IMR-90 (cell line): Measurements from ENCODE around the gene LENEP. TPM values are rescaled to one million over a fixed set of nuclear protein-coding genes. Genes with fewer than 3 reads are reported as not detected.

Experiments used
- ATAC-seq: fragments of 200-7000 bp; cut with Tn5 transposase; 2 replicates; pipeline ENCODE4 v1.9.1; 2020; ENCODE audit warnings: low read depth, mild to moderate bottlenecking, moderate library complexity
- BruUV-seq: library from RNA; stranded (reverse); fragments of 400-500 nt; replicated peaks from 2 replicates; lab custom pipeline; 2021; lab: Mats Ljungman, UMichigan
- CTCF ChIA-PET: fragments of 300-600 bp; formaldehyde crosslinking; extraction: SDS; loops from one replicate; lab custom pipeline; 2021; ENCODE audit warnings: antibody characterized with exemption; lab: Yijun Ruan, JAX
- POLR2A ChIA-PET: fragments of 300-600 bp; sonication (Branson Sonifier 250); formaldehyde crosslinking; loops from one replicate; lab custom pipeline; 2022; ENCODE audit warnings: antibody characterized with exemption; ENCODE audit not compliant: unreplicated experiment; lab: Charles Lee
- DNase-seq: peaks from one replicate; pipeline ENCODE4 v3.0.0; 2013
- H2AFZ ChIP-seq: replicated peaks from 2 replicates; pipeline ENCODE3; 2013; ENCODE audit warnings: low read length, mild to moderate bottlenecking; ENCODE audit not compliant: poor library complexity
- H2AK5ac ChIP-seq: 2 replicates; pipeline ENCODE4 v1.6.1; 2013; ENCODE audit warnings: low read depth, low read length, inconsistent platforms
- H2AK9ac ChIP-seq: replicated peaks from 2 replicates; pipeline ENCODE3; 2013; ENCODE audit warnings: mild to moderate bottlenecking, low read depth, low read length, moderate library complexity; ENCODE audit not compliant: poor library complexity
- H2BK120ac ChIP-seq: 2 replicates; pipeline ENCODE4 v1.6.1; 2013; ENCODE audit warnings: low read depth, low read length, inconsistent platforms
- H2BK15ac ChIP-seq: 3 replicates; pipeline ENCODE4 v1.6.1; 2013; ENCODE audit warnings: low read depth, low read length, inconsistent platforms
- H2BK20ac ChIP-seq: 2 replicates; pipeline ENCODE4 v1.6.1; 2013; ENCODE audit warnings: low read depth, mild to moderate bottlenecking, inconsistent platforms, low read length, moderate library complexity
- H2BK5ac ChIP-seq: 2 replicates; pipeline ENCODE4 v1.6.1; 2013; ENCODE audit warnings: mild to moderate bottlenecking, low read depth, low read length, inconsistent platforms; ENCODE audit not compliant: poor library complexity, severe bottlenecking
- H3K14ac ChIP-seq: replicated peaks from 2 replicates; pipeline ENCODE4 v1.6.1; 2013; ENCODE audit warnings: low read depth, low read length, inconsistent platforms
- H3K18ac ChIP-seq: 2 replicates; pipeline ENCODE4 v1.6.1; 2013; ENCODE audit warnings: low read depth, low read length, control low read depth
- H3K23ac ChIP-seq: 2 replicates; pipeline ENCODE4 v1.6.1; 2013; ENCODE audit warnings: low read depth, low read length, inconsistent platforms
- H3K27ac ChIP-seq: 2 replicates; pipeline ENCODE4 v1.5.1; 2013; ENCODE audit warnings: mild to moderate bottlenecking, control low read depth, low read length; ENCODE audit not compliant: insufficient read depth
- H3K27me3 ChIP-seq: 2 replicates; pipeline ENCODE4 v1.6.1; 2013; ENCODE audit warnings: low read length; ENCODE audit not compliant: control insufficient read depth, insufficient read depth
- H3K36me3 ChIP-seq: 2 replicates; pipeline ENCODE4 v1.6.1; 2013; ENCODE audit warnings: low read length, mixed read lengths; ENCODE audit not compliant: control insufficient read depth, insufficient read depth
- H3K4ac ChIP-seq: 2 replicates; pipeline ENCODE4 v1.6.1; 2013; ENCODE audit warnings: low read depth, low read length, inconsistent platforms
- H3K4me1 ChIP-seq: 2 replicates; pipeline ENCODE4 v1.6.1; 2013; ENCODE audit warnings: low read length, mixed read lengths; ENCODE audit not compliant: control insufficient read depth, insufficient read depth
- H3K4me2 ChIP-seq: 2 replicates; pipeline ENCODE4 v1.6.1; 2013; ENCODE audit warnings: low read depth, mild to moderate bottlenecking, control low read depth, low read length, moderate library complexity
- H3K4me3 ChIP-seq: 2 replicates; pipeline ENCODE4 v1.5.1; 2013; ENCODE audit warnings: low read depth, mild to moderate bottlenecking, control low read depth, low read length, moderate library complexity; ENCODE audit not compliant: insufficient read depth
- H3K56ac ChIP-seq: 2 replicates; pipeline ENCODE4 v1.6.1; 2013; ENCODE audit warnings: low read length, inconsistent platforms; ENCODE audit not compliant: insufficient read depth; ENCODE audit errors: extremely low read depth
- H3K79me1 ChIP-seq, 2 experiments: 2 replicates each; pipeline ENCODE4 v1.6.1; 2013; ENCODE audit warnings: low read length in 2 of 2, inconsistent platforms in 1 of 2, low read depth in 1 of 2
- H3K9ac ChIP-seq: 2 replicates; pipeline ENCODE4 v1.6.1; 2013; ENCODE audit warnings: low read depth, low read length, control low read depth
- H3K9me1 ChIP-seq: 2 replicates; pipeline ENCODE4 v1.6.1; 2013; ENCODE audit warnings: low read length, inconsistent platforms; ENCODE audit not compliant: insufficient read depth
- H3K9me3 ChIP-seq: 2 replicates; pipeline ENCODE4 v1.6.1; 2013; ENCODE audit warnings: low read length; ENCODE audit not compliant: control insufficient read depth, insufficient read depth
- H4K20me1 ChIP-seq: 2 replicates; pipeline ENCODE4 v1.6.1; 2013; ENCODE audit warnings: low read length, inconsistent platforms; ENCODE audit not compliant: insufficient read depth
- H4K5ac ChIP-seq: 2 replicates; pipeline ENCODE4 v1.6.1; 2013; ENCODE audit warnings: mild to moderate bottlenecking, low read depth, low read length, control low read depth
- H4K8ac ChIP-seq, 2 experiments: 2 replicates each; pipeline ENCODE4 v1.6.1; 2013; ENCODE audit warnings: low read depth in 2 of 2, low read length in 2 of 2, control low read depth in 1 of 2, inconsistent platforms in 1 of 2
- H4K91ac ChIP-seq: 2 replicates; pipeline ENCODE4 v1.6.1; 2013; ENCODE audit warnings: low read depth, low read length, inconsistent platforms; ENCODE audit not compliant: insufficient read depth
- BHLHE40 ChIP-seq: fragments of 150-350 bp; IDR thresholded peaks from 2 replicates; pipeline ENCODE4 v1.6.1; 2016; ENCODE audit warnings: mild to moderate bottlenecking, low read depth, low read length
- CHD1 ChIP-seq: IDR thresholded peaks from 2 replicates; pipeline ENCODE4 v1.6.1; 2012; ENCODE audit warnings: low read depth, low read length, improper control_type of control experiment
- FOS ChIP-seq: fragments of 150-350 bp; IDR thresholded peaks from 2 replicates; pipeline ENCODE4 v1.6.1; 2016; ENCODE audit warnings: low read depth, low read length
- MAZ ChIP-seq: IDR thresholded peaks from 2 replicates; pipeline ENCODE4 v1.6.1; 2012; ENCODE audit warnings: low read depth, mild to moderate bottlenecking, low read length, improper control_type of control experiment, moderate library complexity, borderline replicate concordance
- MXI1 ChIP-seq: IDR thresholded peaks from 2 replicates; pipeline ENCODE4 v1.6.1; 2012; ENCODE audit warnings: low read depth, mild to moderate bottlenecking, low read length, moderate library complexity, borderline replicate concordance
- NFE2L2 ChIP-seq: fragments of 150-350 bp; IDR thresholded peaks from 2 replicates; pipeline ENCODE4 v1.6.1; 2016; ENCODE audit warnings: low read depth, mild to moderate bottlenecking, low read length
- POLR2A ChIP-seq: IDR thresholded peaks from 2 replicates; pipeline ENCODE4 v1.6.1; 2012; ENCODE audit warnings: mild to moderate bottlenecking, low read depth, low read length
- RCOR1 ChIP-seq: IDR thresholded peaks from 2 replicates; pipeline ENCODE4 v1.6.1; 2012; ENCODE audit warnings: mild to moderate bottlenecking, low read length, improper control_type of control experiment; ENCODE audit not compliant: insufficient replicate concordance
- RFX5 ChIP-seq: IDR thresholded peaks from 2 replicates; pipeline ENCODE4 v1.8.0; 2012; ENCODE audit warnings: low read depth, mild to moderate bottlenecking, low read length, moderate library complexity
- SMC3 ChIP-seq: fragments of 150-350 bp; IDR thresholded peaks from 2 replicates; pipeline ENCODE4 v1.6.1; 2016; ENCODE audit warnings: low read depth, mild to moderate bottlenecking, antibody characterized with exemption, low read length, moderate library complexity
- WGBS, 2 experiments: methylation state at CpG; one replicate each; pipeline versions ENCODE4 v1.1.5 to v1.1.7; 2013; ENCODE audit warnings: missing lambda C conversion rate in 2 of 2; ENCODE audit not compliant: insufficient read length in 1 of 2; ENCODE audit errors: extremely low coverage in 2 of 2; 5-methylcytosine and 5-hydroxymethylcytosine counted together
- dilution Hi-C: fragments of 300-500 bp; cut with HindIII; formaldehyde crosslinking; loops from one replicate; pipeline ENCODE4 v1.14.3; 2018; ENCODE audit warnings: low sequenced_read_pairs; ENCODE audit not compliant: unreplicated experiment
- in situ Hi-C: fragments of 300-500 bp; cut with MboI; formaldehyde crosslinking; loops from 3 replicates; pipeline ENCODE4 v1.14.3; 2019; ENCODE audit warnings: low sequenced_read_pairs, inconsistent platforms, mixed read lengths
- intact Hi-C: fragments of 100-400 bp; cut with micrococcal nuclease; formaldehyde crosslinking; loops from 2 replicates; pipeline ENCODE4 v1.10.0; 2022
- polyA plus RNA-seq, 3 experiments: library from polyadenylated mRNA; depleted of rRNA; stranded (reverse); fragments of >200 nt; gene quantifications; 2 replicates each; pipeline ENCODE4 v1.2.3, GENCODE V29; 2012; ENCODE audit warnings: low replicate concordance in 1 of 3
- total RNA-seq: library from RNA; depleted of rRNA; stranded (reverse); fragments of >200 nt; gene quantifications from 2 replicates; pipeline ENCODE4 v1.2.3, GENCODE V29; 2012
- TF ChIP-seq, protein P1 (sequence below): conservative IDR thresholded peaks from 2 replicates; pipeline ENCODE4 v1.5.1; 2012; ENCODE audit warnings: mild to moderate bottlenecking, low read depth, low read length, improper control_type of control experiment
- TF ChIP-seq, protein P2 (sequence below): fragments of 150-350 bp; IDR thresholded peaks from 2 replicates; pipeline ENCODE4 v1.6.1; 2016; ENCODE audit warnings: low read depth, mild to moderate bottlenecking, low read length, moderate library complexity, borderline replicate concordance
- TF ChIP-seq, protein P3 (sequence below): fragments of 150-350 bp; IDR thresholded peaks from 2 replicates; pipeline ENCODE4 v1.6.1; 2017; ENCODE audit warnings: mild to moderate bottlenecking, antibody characterized with exemption, low read length, low read depth

LENEP gene
- total and polyA plus RNA-seq, 2 of the 4 experiments (the other 2 are of a cell fraction) = not detected

DNA sequence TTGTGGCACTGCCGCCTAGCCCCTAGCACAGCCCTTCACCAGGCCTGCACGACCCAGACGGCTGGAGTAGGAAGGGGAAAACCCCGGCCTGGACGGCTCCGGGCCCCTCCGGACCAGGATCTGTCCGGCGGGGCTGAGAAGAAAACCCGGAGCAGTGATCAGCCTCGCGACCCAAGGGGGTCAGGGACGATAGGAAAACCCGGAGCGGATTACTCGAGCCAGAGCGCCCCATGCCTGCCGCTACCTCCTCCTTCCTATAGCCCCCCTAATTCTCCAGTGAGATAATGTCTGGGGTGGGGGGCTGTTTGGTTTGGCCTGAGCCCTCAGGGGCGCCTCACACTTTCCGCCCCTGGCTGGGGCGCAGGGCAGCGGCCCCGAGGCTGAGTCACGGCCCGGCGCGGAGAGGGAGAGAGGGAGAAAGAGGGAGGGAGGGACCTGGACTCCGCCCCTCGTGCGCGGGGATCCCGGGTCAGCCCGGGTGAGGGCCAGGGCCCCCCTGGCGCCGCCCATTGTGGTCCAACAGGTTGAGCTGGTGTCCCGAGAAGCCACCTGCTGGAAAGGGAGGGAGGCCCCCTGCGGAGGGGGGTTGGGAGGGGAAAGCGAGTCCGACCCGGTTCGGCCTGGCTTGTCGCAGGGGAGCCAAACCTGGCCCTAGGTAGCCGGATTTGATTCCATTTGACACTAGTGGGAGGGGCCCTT lies 7.5 kb downstream of the LENEP start:
- H3K4ac ChIP-seq = peak overlapping the region; percentile 93
- peaks cover 8% of the 10 kb centered on the region for H3K9me1 ChIP-seq
- peak; percentile 50 for ATAC-seq
- WGBS, 2 experiments = 0% methylated on average over 3 of the region's 43 CpGs; no CpG with 5 or more reads in 1 of the 2 experiments
- H2BK120ac ChIP-seq = peak overlapping the region; percentile 81
- peaks cover 14 to 50% of the 10 kb centered on the region in 2 experiments for H3K79me1 ChIP-seq
- intact Hi-C loops = loop anchor here (1.0 to 5.0 kb wide), 3 partner anchors 29 to 64 kb away; partner anchors contain the start of genes ADAM15 and PMVK
- H2AFZ ChIP-seq = peak overlapping the region; percentile 92
- H3K56ac ChIP-seq = peak overlapping the region; percentile 82
- peak; percentile 77 for DNase-seq
- dilution Hi-C loops = no loop called here
- peak overlapping the region; percentile 78 for H3K9ac ChIP-seq
- peak overlapping the region; percentile 88; the same call in 1 of the 2 replicates for H3K14ac ChIP-seq
- H4K8ac ChIP-seq = peak overlapping the region; percentile 11 to 91; a peak in 3 of 4 replicates
- no peak overlapping the region; the same call in 1 of the 2 replicates for H2BK20ac ChIP-seq
- H2AK9ac ChIP-seq = peak overlapping the region; percentile 99
- BruUV-seq = no TSS peak
- peak overlapping the region; percentile 75 for H3K4me3 ChIP-seq
- peak overlapping the region; percentile 80 for H4K91ac ChIP-seq
- H3K4me2 ChIP-seq = peak overlapping the region; percentile 94
- peak overlapping the region; percentile 97 for H2AK5ac ChIP-seq
- H4K5ac ChIP-seq = peak overlapping the region; percentile 46; the same call in 1 of the 2 replicates
- H2BK5ac ChIP-seq = peak overlapping the region; percentile 94
- H4K20me1 ChIP-seq = no peaks in the 10 kb centered on the region
- TF ChIP-seq MAZ = peak; percentile 83
- 0 out of 2 replicates have a peak, but pooled peaks have one; percentile 3 for TF ChIP-seq BHLHE40
- TF ChIP-seq, protein P1, sequence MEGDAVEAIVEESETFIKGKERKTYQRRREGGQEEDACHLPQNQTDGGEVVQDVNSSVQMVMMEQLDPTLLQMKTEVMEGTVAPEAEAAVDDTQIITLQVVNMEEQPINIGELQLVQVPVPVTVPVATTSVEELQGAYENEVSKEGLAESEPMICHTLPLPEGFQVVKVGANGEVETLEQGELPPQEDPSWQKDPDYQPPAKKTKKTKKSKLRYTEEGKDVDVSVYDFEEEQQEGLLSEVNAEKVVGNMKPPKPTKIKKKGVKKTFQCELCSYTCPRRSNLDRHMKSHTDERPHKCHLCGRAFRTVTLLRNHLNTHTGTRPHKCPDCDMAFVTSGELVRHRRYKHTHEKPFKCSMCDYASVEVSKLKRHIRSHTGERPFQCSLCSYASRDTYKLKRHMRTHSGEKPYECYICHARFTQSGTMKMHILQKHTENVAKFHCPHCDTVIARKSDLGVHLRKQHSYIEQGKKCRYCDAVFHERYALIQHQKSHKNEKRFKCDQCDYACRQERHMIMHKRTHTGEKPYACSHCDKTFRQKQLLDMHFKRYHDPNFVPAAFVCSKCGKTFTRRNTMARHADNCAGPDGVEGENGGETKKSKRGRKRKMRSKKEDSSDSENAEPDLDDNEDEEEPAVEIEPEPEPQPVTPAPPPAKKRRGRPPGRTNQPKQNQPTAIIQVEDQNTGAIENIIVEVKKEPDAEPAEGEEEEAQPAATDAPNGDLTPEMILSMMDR = peak; percentile 5; the same call in 1 of the 2 replicates
- TF ChIP-seq SMC3 = 0 out of 2 replicates have a peak, but pooled peaks have one; percentile 10
- TF ChIP-seq CHD1 = no peak
- TF ChIP-seq RFX5 = no peak; the same call in 1 of the 2 replicates
- TF ChIP-seq RCOR1 = no peak
- TF ChIP-seq FOS = peak; percentile 73
- no peak; the same call in 1 of the 2 replicates for TF ChIP-seq POLR2A
- TF ChIP-seq, protein P2, sequence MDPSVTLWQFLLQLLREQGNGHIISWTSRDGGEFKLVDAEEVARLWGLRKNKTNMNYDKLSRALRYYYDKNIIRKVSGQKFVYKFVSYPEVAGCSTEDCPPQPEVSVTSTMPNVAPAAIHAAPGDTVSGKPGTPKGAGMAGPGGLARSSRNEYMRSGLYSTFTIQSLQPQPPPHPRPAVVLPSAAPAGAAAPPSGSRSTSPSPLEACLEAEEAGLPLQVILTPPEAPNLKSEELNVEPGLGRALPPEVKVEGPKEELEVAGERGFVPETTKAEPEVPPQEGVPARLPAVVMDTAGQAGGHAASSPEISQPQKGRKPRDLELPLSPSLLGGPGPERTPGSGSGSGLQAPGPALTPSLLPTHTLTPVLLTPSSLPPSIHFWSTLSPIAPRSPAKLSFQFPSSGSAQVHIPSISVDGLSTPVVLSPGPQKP = no peak
- no peak for TF ChIP-seq MXI1
- no peak for TF ChIP-seq NFE2L2
- TF ChIP-seq, protein P3, sequence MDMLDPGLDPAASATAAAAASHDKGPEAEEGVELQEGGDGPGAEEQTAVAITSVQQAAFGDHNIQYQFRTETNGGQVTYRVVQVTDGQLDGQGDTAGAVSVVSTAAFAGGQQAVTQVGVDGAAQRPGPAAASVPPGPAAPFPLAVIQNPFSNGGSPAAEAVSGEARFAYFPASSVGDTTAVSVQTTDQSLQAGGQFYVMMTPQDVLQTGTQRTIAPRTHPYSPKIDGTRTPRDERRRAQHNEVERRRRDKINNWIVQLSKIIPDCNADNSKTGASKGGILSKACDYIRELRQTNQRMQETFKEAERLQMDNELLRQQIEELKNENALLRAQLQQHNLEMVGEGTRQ = no peak
- POLR2A ChIA-PET = interaction anchor here (0.6 kb wide), 1 partner anchor 273 kb away, joined by 3 read pairs; the partner anchor contains the start of gene CLK2
- no peaks in the 10 kb centered on the region for H3K9me3 ChIP-seq
- peaks cover 21% of the 10 kb centered on the region for H3K4me1 ChIP-seq
- peak overlapping the region; percentile 94 for H3K27ac ChIP-seq
- H3K18ac ChIP-seq = peak overlapping the region; percentile 48; the same call in 1 of the 2 replicates
- CTCF ChIA-PET = interaction anchor here (0.9 kb wide), 1 partner anchor 30 kb away, joined by 4 read pairs; the partner anchor contains the start of gene SHC1
- H3K36me3 ChIP-seq = no peaks in the 10 kb centered on the region
- peak overlapping the region; percentile 49; the same call in 2 of the 3 replicates for H2BK15ac ChIP-seq
- H3K27me3 ChIP-seq = no peaks in the 10 kb centered on the region
- in situ Hi-C loops = no loop called here
- peak overlapping the region; percentile 90 for H3K23ac ChIP-seq
